ENCODE data around the gene ALPI.
"Not testable (repeated sequence)": the region's sequence is repeated elsewhere in the genome, so short reads cannot be mapped to it uniquely, and the experiment has no call there.

Gene ALPI

DNA sequence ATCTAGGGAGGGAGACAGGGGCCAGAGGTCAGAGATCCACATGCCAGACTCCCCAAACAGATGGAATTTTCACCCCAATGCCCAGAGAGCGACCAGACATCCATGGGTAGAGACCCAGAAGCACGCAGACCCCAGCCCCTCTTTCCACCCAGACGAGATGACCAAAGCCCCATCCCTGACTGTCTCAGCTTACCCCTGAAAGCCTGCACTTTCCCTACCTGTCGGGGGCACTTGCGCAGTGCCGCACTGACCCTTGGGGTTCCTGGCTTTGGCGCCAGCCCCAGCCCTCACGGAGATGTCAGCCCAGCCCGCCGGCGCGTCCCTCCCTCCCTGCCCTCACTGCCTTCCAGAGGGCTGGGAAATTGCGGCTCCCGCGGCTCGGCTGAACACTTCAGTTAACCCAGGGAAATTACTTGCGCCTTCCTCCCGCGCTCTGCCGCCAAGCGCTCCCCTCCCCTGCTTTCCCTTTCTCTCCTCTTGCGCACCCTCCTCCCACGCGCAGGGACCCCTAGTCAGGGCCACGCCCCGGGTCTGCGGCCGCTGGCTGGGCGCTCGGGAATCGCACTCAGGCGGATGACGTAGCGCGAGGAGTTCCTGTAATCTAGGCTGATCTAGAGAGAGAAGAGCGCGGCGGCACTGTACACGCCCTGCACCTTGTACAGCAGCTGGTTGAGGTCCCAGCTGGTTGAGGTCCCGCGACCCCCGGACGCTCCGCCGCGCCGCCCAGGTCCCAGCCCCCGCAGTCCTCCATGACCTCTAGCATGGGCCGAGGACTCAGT is 37.3 kb upstream of the ALPI start:
- Mint-ChIP-seq H3K36me3 (no peaks in the 10 kb centered on the region), H3K27ac (no peak overlapping the region), H3K27me3 (peaks cover 91% of the 10 kb centered on the region), H3K9me3 (peaks cover 4% of the 10 kb centered on the region), H3K4me3 (peak overlapping the region; percentile 61), H3K4me1 (peaks cover 17% of the 10 kb centered on the region)
- no peak for ATAC-seq

- no peak overlapping the region for H3K27ac Mint-ChIP-seq
- H3K9me3 Mint-ChIP-seq: peaks cover 4% of the 10 kb centered on the region
- peaks cover 17% of the 10 kb centered on the region for H3K4me1 Mint-ChIP-seq
- peaks cover 89% of the 10 kb centered on the region for H3K27me3 Mint-ChIP-seq
- no peak for ATAC-seq
- no peaks in the 10 kb centered on the region for H3K36me3 Mint-ChIP-seq
- peak overlapping the region; percentile 61 for H3K4me3 Mint-ChIP-seq
These were observed 36.5 kb upstream of the ALPI start for GRCh38 chr2:232419245-232420072.

DNA sequence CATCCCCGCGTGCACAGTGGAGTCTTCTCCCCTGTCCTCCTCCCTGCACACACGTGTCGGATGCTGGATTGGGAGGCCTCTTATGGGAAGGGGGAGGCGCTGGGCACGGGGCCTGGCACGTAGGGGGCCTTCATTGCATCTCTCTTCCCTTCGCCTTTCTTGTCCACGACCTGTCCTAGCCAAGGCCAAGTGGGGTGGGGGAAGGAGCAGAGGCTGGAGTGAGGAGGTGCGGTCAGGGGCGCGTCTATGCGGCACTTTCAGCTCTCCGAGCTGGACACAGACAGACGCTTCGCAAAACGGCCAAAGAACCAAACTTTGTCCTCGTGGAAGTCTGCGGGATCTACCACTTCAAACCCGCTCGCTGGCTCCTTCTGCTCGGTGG is 35.9 kb upstream of the ALPI start:
- H3K4me1 Mint-ChIP-seq: peaks cover 17% of the 10 kb centered on the region
- H3K9me3 Mint-ChIP-seq: peaks cover 4% of the 10 kb centered on the region
- no peak overlapping the region for H3K27ac Mint-ChIP-seq
- H3K27me3 Mint-ChIP-seq: peaks cover 85% of the 10 kb centered on the region
- ATAC-seq: no peak
- no peaks in the 10 kb centered on the region for H3K36me3 Mint-ChIP-seq
- no peak overlapping the region for H3K4me3 Mint-ChIP-seq

- H3K9me3 Mint-ChIP-seq: peaks cover 4% of the 10 kb centered on the region
- H3K36me3 Mint-ChIP-seq: no peaks in the 10 kb centered on the region
- peak overlapping the region; percentile 29 for H3K4me3 Mint-ChIP-seq
- H3K27me3 Mint-ChIP-seq: peaks cover 85% of the 10 kb centered on the region
- no peak overlapping the region for H3K27ac Mint-ChIP-seq
- peaks cover 17% of the 10 kb centered on the region for H3K4me1 Mint-ChIP-seq
- no peak for ATAC-seq
These were observed 35.3 kb upstream of the ALPI start for GRCh38 chr2:232420463-232421188.

DNA sequence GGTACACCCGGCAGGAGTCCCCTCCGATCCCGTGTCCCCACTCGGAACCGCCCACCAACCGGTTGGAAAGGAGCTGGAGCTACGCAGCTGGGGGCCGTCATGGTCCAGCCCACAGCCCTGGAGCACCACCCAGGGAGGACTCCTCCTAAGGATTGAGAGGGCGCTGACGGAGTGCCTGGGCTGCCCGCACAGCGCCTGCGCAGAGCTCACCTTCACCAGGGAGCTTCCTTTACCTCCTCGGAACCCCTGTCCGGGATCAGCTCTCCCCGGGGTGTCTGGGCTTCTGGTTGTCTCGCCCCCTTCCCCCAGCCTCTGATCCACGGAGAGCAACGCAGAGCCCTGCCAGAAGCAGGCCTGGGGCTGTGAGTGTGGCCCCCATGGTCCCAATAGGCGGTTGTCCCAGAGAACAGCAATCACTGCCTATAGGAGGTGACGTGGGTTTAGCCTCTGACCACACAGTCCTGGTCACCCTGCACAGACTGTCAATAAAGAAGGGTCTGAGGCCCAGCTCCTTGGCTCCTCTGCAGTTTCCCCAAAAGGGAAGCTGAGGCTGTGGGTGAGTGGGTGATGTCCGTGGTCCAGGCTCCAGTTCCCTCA is 34.7 kb upstream of the ALPI start:
- Mint-ChIP-seq H3K4me3 (no peak overlapping the region), H3K27me3 (peaks cover 80% of the 10 kb centered on the region), H3K9me3 (peaks cover 4% of the 10 kb centered on the region), H3K36me3 (no peaks in the 10 kb centered on the region), H3K4me1 (peaks cover 17% of the 10 kb centered on the region), H3K27ac (no peak overlapping the region)
- no peak for ATAC-seq

DNA sequence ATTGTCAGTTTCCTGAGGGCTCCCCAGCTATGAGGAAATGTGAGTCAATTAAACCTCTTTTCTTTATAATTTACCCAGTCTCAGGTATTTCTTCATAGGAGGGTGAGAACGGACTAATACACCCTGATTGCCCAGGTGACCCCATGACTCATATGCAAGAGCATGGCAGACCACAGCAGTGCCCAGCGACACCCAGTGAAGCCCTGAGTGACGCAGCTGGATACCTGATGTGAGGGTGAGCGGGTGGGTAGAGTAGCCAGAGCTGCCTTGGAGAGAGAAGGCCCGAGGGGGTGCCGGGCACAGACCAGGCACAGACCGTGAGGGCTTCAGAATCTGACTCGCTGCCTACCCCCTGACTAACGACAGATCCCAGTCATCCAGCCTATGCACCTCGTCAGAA is 33.9 kb upstream of the ALPI start:
- Mint-ChIP-seq H3K4me3 (no peak overlapping the region), H3K36me3 (no peaks in the 10 kb centered on the region), H3K27me3 (peaks cover 75% of the 10 kb centered on the region), H3K9me3 (peaks cover 4% of the 10 kb centered on the region), H3K4me1 (peaks cover 17% of the 10 kb centered on the region), H3K27ac (no peak overlapping the region)
- no peak for ATAC-seq

DNA sequence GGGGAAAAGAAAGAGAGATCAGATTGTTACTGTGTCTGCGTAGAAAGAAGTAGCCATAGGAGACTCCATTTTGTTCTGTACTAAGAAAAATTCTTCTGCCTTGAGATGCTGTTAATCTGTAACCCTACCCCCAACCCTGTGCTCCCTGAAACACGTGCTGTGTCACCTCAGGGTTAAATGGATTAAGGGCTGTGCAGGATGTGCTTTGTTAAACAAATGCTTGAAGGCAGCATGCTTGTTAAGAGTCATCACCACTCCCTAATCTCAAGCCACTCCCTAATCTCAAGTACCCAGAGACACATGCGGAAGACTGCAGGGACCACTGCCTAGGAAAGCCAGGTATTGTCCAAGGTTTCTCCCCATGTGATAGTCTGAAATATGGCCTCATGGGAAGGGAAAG is 33.0 kb upstream of the ALPI start:
- H3K27ac Mint-ChIP-seq, H3K4me3 Mint-ChIP-seq, H3K36me3 Mint-ChIP-seq, H3K9me3 Mint-ChIP-seq, ATAC-seq: not testable (repeated sequence)
- H3K27me3 Mint-ChIP-seq: peaks cover 70% of the 10 kb centered on the region
- H3K4me1 Mint-ChIP-seq: peaks cover 17% of the 10 kb centered on the region

GRCh38 chr2:232423407-232423806 is 32.5 kb upstream of the ALPI start:
- H3K36me3 Mint-ChIP-seq, H3K9me3 Mint-ChIP-seq, H3K4me3 Mint-ChIP-seq, ATAC-seq, H3K27ac Mint-ChIP-seq: not testable (repeated sequence)
- Mint-ChIP-seq H3K4me1 (peaks cover 13% of the 10 kb centered on the region), H3K27me3 (peaks cover 66% of the 10 kb centered on the region)

DNA sequence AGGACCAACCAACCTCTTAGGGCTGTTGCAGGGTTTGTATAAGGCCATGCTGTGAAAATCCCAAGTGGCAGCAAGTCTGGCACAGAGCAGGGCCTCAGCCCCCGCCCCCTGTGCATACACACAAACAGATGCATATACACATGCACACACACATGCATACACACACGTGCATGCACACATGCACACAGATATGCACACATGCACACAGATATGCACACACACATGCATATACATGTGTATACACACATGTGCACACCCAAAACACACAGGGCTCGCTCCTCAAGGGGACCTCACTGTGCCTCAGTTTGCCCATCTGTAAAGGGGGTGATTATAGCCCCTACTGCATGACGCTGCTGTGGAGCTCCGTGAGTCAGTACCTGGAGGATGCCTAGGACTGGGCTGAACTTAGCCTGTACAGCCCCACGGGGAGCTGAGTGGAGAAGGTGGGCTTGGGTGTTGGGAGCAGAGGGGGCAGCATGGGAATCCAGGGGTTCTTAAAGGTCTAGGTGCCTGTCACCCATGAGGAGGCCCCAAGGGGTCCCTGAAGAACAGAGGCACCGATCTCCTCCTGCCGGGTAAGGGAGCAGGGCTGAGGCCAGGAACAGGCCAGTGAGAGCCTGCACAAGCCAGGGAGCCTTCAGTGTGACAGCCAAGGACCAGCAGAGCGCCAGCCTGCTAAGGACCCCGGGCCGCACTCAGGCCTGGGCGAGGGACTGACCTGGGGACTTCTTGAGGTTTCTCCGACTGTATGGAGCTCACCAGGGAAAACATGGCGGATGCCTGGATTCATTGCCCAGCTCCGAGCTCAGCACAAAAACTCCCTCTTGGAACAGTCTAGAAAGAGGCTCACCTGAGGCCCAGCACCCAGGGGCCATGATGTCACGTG is 24.0 kb upstream of the ALPI start:
- Mint-ChIP-seq H3K4me3 (no peak overlapping the region), H3K9me3 (no peaks in the 10 kb centered on the region), H3K27ac (no peak overlapping the region), H3K27me3 (peaks cover 11% of the 10 kb centered on the region), H3K4me1 (peaks cover 5% of the 10 kb centered on the region), H3K36me3 (no peaks in the 10 kb centered on the region)
- ATAC-seq: no peak

GRCh38 chr2:232432598-232433184 is 23.3 kb upstream of the ALPI start:
- ATAC-seq: peak; percentile 19
- no peak overlapping the region for H3K27ac Mint-ChIP-seq
- H3K4me3 Mint-ChIP-seq: no peak overlapping the region
- no peaks in the 10 kb centered on the region for H3K9me3 Mint-ChIP-seq
- no peaks in the 10 kb centered on the region for H3K36me3 Mint-ChIP-seq
- H3K27me3 Mint-ChIP-seq: peaks cover 14% of the 10 kb centered on the region
- peaks cover 5% of the 10 kb centered on the region for H3K4me1 Mint-ChIP-seq

GRCh38 chr2:232433622-232434021 is 22.3 kb upstream of the ALPI start:
- not testable (repeated sequence) for H3K27ac Mint-ChIP-seq, H3K36me3 Mint-ChIP-seq, H3K4me1 Mint-ChIP-seq, ATAC-seq, H3K9me3 Mint-ChIP-seq, H3K4me3 Mint-ChIP-seq
- peaks cover 24% of the 10 kb centered on the region for H3K27me3 Mint-ChIP-seq

GRCh38 chr2:232434091-232434490 is 21.9 kb upstream of the ALPI start:
- Mint-ChIP-seq H3K9me3 (no peaks in the 10 kb centered on the region), H3K27ac (no peak overlapping the region), H3K36me3 (no peaks in the 10 kb centered on the region), H3K4me1 (peaks cover 5% of the 10 kb centered on the region), H3K27me3 (peaks cover 25% of the 10 kb centered on the region), H3K4me3 (no peak overlapping the region)
- no peak for ATAC-seq

GRCh38 chr2:232434563-232435374 is 21.2 kb upstream of the ALPI start:
- Mint-ChIP-seq H3K36me3 (no peaks in the 10 kb centered on the region), H3K27me3 (peaks cover 26% of the 10 kb centered on the region), H3K27ac (no peak overlapping the region), H3K4me1 (peaks cover 6% of the 10 kb centered on the region), H3K9me3 (no peaks in the 10 kb centered on the region), H3K4me3 (no peak overlapping the region)
- no peak for ATAC-seq

DNA sequence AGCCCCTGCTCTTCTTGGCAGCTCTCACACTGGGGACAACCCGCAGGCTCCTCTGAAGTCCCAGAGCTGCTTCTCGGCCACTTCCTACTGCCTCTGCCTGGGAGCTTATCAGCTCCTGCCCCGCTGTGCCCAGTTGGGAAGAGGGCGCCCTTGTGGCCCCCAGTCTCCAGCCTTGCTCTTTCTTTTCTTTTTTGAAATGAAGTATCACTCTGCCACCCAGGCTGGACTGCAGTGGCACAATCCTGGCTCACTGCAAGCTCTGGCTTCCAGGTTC is 20.6 kb upstream of the ALPI start:
- peaks cover 32% of the 10 kb centered on the region for H3K27me3 Mint-ChIP-seq
- no peak for ATAC-seq
- H3K36me3 Mint-ChIP-seq: no peaks in the 10 kb centered on the region

More for the DNA sequence above, 20.6 kb upstream of the ALPI start:
- H3K9me3 Mint-ChIP-seq: no peaks in the 10 kb centered on the region
- peaks cover 12% of the 10 kb centered on the region for H3K4me1 Mint-ChIP-seq
- no peak overlapping the region for H3K4me3 Mint-ChIP-seq
- no peak overlapping the region for H3K27ac Mint-ChIP-seq
